Endodermal cell (in vitro differentiated cells): ENCODE measurements around the gene MRE11. TPM values are rescaled to one million over a fixed set of nuclear protein-coding genes. Genes with fewer than 3 reads are reported as not detected.

Source experiments
- DNase-seq: peaks from one replicate; pipeline ENCODE4 v3.0.0-alpha.2; 2017
- H3K27ac ChIP-seq: 2 replicates; pipeline ENCODE4 v1.5.1; 2013; ENCODE audit warnings: mild to moderate bottlenecking, low read depth, low read length, moderate library complexity
- H3K27me3 ChIP-seq: 2 replicates; pipeline ENCODE4 v1.6.1; 2013; ENCODE audit warnings: mild to moderate bottlenecking, low read length, moderate library complexity; ENCODE audit not compliant: insufficient read depth, control insufficient read depth, poor library complexity, severe bottlenecking
- H3K36me3 ChIP-seq: 2 replicates; pipeline ENCODE4 v1.7.0; 2013; ENCODE audit warnings: mild to moderate bottlenecking, low read length, moderate library complexity; ENCODE audit not compliant: control insufficient read depth, insufficient read depth
- H3K4me1 ChIP-seq: one replicate; pipeline ENCODE4 v1.7.0; 2013; ENCODE audit warnings: low read length; ENCODE audit not compliant: control insufficient read depth, insufficient read depth
- H3K4me3 ChIP-seq: 2 replicates; pipeline ENCODE4 v1.5.1; 2013; ENCODE audit warnings: mild to moderate bottlenecking, low read length, moderate library complexity
- H3K9ac ChIP-seq: 2 replicates; pipeline ENCODE4 v1.6.1; 2013; ENCODE audit warnings: mild to moderate bottlenecking, low read length, moderate library complexity; ENCODE audit not compliant: poor library complexity, severe bottlenecking; ENCODE audit errors: extremely low read depth
- H3K9me3 ChIP-seq: 2 replicates; pipeline ENCODE4 v1.6.1; 2013; ENCODE audit warnings: mild to moderate bottlenecking, low read length, moderate library complexity; ENCODE audit not compliant: control insufficient read depth
- H3K27ac Mint-ChIP-seq: 2 replicates; pipeline ENCODE4 v1.8.0; 2020; ENCODE audit warnings: mixed read lengths
- H3K27me3 Mint-ChIP-seq: 2 replicates; pipeline ENCODE4 v1.8.0; 2021; ENCODE audit warnings: mild to moderate bottlenecking, mixed read lengths; ENCODE audit not compliant: insufficient read depth
- H3K36me3 Mint-ChIP-seq: 2 replicates; pipeline ENCODE4 v1.8.0; 2020; ENCODE audit warnings: low read depth, mixed read lengths
- H3K4me1 Mint-ChIP-seq: 2 replicates; pipeline ENCODE4 v1.8.0; 2020; ENCODE audit warnings: mixed read lengths
- H3K4me3 Mint-ChIP-seq: 2 replicates; pipeline ENCODE4 v1.8.0; 2020; ENCODE audit warnings: mild to moderate bottlenecking, moderate library complexity, mixed read lengths
- H3K9me3 Mint-ChIP-seq: 2 replicates; pipeline ENCODE4 v1.8.0; 2020; ENCODE audit warnings: mild to moderate bottlenecking, mixed read lengths
- CTCF ChIP-seq: fragments of 200-600 bp; sonication (generic); conservative IDR thresholded peaks from 2 replicates; pipeline ENCODE4 v1.5.0; 2021; ENCODE audit warnings: antibody characterized with exemption, mild to moderate bottlenecking
- WGBS, 2 experiments: methylation state at CpG; one replicate each; pipeline versions ENCODE4 v1.1.5 to v1.1.7; 2013; ENCODE audit warnings: missing lambda C conversion rate in 2 of 2, mixed read lengths in 1 of 2; ENCODE audit not compliant: insufficient coverage in 1 of 2, insufficient read length in 1 of 2; 5-methylcytosine and 5-hydroxymethylcytosine counted together
- total RNA-seq, 2 donors: library from RNA; stranded (reverse); fragmentation: NEBNext Ultra II Directional in 1 of 2; extraction: Animal tissue kit (Norgen Biotek cat#: 25700) in 1 of 2; gene quantifications; 2 replicates in 1 of 2; 3 replicates in 1 of 2; pipeline ENCODE4 v1.2.1, GENCODE V29; 2021

MRE11 gene
- total RNA-seq, 2 donors from 2014 or later = 38.1 to 43.5 TPM

- Histone ChIP-seq H3K9ac (no peak overlapping the region), H3K4me1 (no peaks in the 10 kb centered on the region), H3K27me3 (no peaks in the 10 kb centered on the region), H3K27ac (no peak overlapping the region), H3K4me3 (no peak overlapping the region), H3K36me3 (peaks cover 21% of the 10 kb centered on the region), H3K9me3 (no peaks in the 10 kb centered on the region)
- DNase-seq = no peak
- no peaks in the 10 kb centered on the region for H3K4me1 Mint-ChIP-seq
- WGBS, 2 experiments = 86 to 99% methylated on average over 3 of the region's 3 CpGs
- H3K9me3 Mint-ChIP-seq = no peaks in the 10 kb centered on the region
- no peak overlapping the region for H3K4me3 Mint-ChIP-seq
- peaks cover 21% of the 10 kb centered on the region for H3K36me3 Mint-ChIP-seq
- TF ChIP-seq CTCF = no peak
- H3K27me3 Mint-ChIP-seq = no peaks in the 10 kb centered on the region
- H3K27ac Mint-ChIP-seq = no peak overlapping the region
These were observed 75.4 kb downstream of the MRE11 start for GRCh38 chr11:94418123-94418765.

GRCh38 chr11:94417386-94417987 is 76.2 kb downstream of the MRE11 start:
- Mint-ChIP-seq H3K9me3 (no peaks in the 10 kb centered on the region), H3K27ac (no peak overlapping the region), H3K36me3 (peaks cover 16% of the 10 kb centered on the region), H3K4me3 (no peak overlapping the region), H3K27me3 (no peaks in the 10 kb centered on the region), H3K4me1 (no peaks in the 10 kb centered on the region)
- H3K27me3 ChIP-seq = no peaks in the 10 kb centered on the region
- H3K36me3 ChIP-seq = peaks cover 21% of the 10 kb centered on the region
- peak; percentile 80 for TF ChIP-seq CTCF
- WGBS, 2 experiments = 63 to 84% methylated on average over 1 to 3 of the region's 4 CpGs
- H3K9me3 ChIP-seq = no peaks in the 10 kb centered on the region
- H3K4me3 ChIP-seq = no peak overlapping the region
- DNase-seq = no peak
- no peak overlapping the region for H3K9ac ChIP-seq
- H3K27ac ChIP-seq = no peak overlapping the region
- no peaks in the 10 kb centered on the region for H3K4me1 ChIP-seq

- H3K9me3 ChIP-seq = no peaks in the 10 kb centered on the region
- no peak overlapping the region for H3K27ac ChIP-seq
- no peak for TF ChIP-seq CTCF
- H3K4me1 ChIP-seq = no peaks in the 10 kb centered on the region
- no peak overlapping the region for H3K27ac Mint-ChIP-seq
- peaks cover 4% of the 10 kb centered on the region for H3K36me3 Mint-ChIP-seq
- H3K36me3 ChIP-seq = no peaks in the 10 kb centered on the region
- peaks cover 22% of the 10 kb centered on the region for H3K27me3 ChIP-seq
- peaks cover 7% of the 10 kb centered on the region for H3K9me3 Mint-ChIP-seq
- DNase-seq = no peak
- H3K9ac ChIP-seq = no peak overlapping the region
- H3K27me3 Mint-ChIP-seq = peaks cover 35% of the 10 kb centered on the region
- 93 to 94% methylated on average over 4 of the region's 4 CpGs for WGBS, 2 experiments
- H3K4me1 Mint-ChIP-seq = peaks cover 17% of the 10 kb centered on the region
- no peak overlapping the region for H3K4me3 ChIP-seq
- H3K4me3 Mint-ChIP-seq = no peak overlapping the region
These were observed 88.4 kb downstream of the MRE11 start for GRCh38 chr11:94405062-94405833.
